ENCODE measurements around the gene OR13C4.

DNA sequence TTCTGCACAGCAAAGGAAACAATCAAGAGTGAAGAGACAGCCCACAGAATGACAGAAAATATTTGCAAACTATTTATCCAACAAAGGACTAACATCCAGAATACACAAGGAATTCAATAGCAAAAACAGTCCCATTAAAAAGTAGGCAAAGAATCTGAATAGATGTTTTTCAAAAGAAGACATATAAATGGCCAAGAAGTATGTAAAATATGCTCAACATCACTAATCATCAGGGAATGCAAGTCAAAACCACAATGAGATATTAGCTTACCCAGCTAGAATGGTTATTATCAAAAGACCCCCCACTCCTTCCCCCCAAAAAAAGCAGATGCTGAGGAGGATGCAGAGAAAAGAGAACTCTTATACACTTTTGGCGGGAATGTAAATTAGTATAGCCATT is 28.5 kb upstream of the OR13C4 start:
- TF ChIP-seq FOXM1 (IDR thresholded peaks at IDR 0.05; ENCODE audit: borderline replicate concordance, low read depth) = no peak
- TF ChIP-seq TAF1 (IDR thresholded peaks at IDR 0.05; ENCODE audit: low read depth) = no peak
- no peak for TF ChIP-seq RAD21 (IDR thresholded peaks at IDR 0.05; ENCODE audit: low read depth)
- TF ChIP-seq, protein P1, sequence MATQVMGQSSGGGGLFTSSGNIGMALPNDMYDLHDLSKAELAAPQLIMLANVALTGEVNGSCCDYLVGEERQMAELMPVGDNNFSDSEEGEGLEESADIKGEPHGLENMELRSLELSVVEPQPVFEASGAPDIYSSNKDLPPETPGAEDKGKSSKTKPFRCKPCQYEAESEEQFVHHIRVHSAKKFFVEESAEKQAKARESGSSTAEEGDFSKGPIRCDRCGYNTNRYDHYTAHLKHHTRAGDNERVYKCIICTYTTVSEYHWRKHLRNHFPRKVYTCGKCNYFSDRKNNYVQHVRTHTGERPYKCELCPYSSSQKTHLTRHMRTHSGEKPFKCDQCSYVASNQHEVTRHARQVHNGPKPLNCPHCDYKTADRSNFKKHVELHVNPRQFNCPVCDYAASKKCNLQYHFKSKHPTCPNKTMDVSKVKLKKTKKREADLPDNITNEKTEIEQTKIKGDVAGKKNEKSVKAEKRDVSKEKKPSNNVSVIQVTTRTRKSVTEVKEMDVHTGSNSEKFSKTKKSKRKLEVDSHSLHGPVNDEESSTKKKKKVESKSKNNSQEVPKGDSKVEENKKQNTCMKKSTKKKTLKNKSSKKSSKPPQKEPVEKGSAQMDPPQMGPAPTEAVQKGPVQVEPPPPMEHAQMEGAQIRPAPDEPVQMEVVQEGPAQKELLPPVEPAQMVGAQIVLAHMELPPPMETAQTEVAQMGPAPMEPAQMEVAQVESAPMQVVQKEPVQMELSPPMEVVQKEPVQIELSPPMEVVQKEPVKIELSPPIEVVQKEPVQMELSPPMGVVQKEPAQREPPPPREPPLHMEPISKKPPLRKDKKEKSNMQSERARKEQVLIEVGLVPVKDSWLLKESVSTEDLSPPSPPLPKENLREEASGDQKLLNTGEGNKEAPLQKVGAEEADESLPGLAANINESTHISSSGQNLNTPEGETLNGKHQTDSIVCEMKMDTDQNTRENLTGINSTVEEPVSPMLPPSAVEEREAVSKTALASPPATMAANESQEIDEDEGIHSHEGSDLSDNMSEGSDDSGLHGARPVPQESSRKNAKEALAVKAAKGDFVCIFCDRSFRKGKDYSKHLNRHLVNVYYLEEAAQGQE (IDR thresholded peaks at IDR 0.05; ENCODE audit: low read depth) = no peak
- TF ChIP-seq ZBTB7A (IDR thresholded peaks at IDR 0.05; ENCODE audit: low read depth) = no peak
- TF ChIP-seq, protein P2, sequence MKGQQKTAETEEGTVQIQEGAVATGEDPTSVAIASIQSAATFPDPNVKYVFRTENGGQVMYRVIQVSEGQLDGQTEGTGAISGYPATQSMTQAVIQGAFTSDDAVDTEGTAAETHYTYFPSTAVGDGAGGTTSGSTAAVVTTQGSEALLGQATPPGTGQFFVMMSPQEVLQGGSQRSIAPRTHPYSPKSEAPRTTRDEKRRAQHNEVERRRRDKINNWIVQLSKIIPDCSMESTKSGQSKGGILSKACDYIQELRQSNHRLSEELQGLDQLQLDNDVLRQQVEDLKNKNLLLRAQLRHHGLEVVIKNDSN (IDR thresholded peaks at IDR 0.05) = no peak
- TF ChIP-seq, protein P3, sequence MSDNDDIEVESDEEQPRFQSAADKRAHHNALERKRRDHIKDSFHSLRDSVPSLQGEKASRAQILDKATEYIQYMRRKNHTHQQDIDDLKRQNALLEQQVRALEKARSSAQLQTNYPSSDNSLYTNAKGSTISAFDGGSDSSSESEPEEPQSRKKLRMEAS (IDR thresholded peaks at IDR 0.05) = no peak
- TF ChIP-seq NFIC (IDR thresholded peaks at IDR 0.05) = no peak
- no peak for TF ChIP-seq CREB1 (IDR thresholded peaks at IDR 0.05; ENCODE audit: low read depth)
- TF ChIP-seq EGR1 (IDR thresholded peaks at IDR 0.05) = no peak
- no peak for TF ChIP-seq TCF12 (IDR thresholded peaks at IDR 0.05; ENCODE audit: low read depth)
- no peak for TF ChIP-seq YY1 (IDR thresholded peaks at IDR 0.05; ENCODE audit: low read depth)
- no peak for TF ChIP-seq TEAD4 (IDR thresholded peaks at IDR 0.05)

All from Ishikawa (cell line).